Measurements from ENCODE around the gene LZTFL1.
"Not testable (repeated sequence)": the region's sequence is repeated elsewhere in the genome, so short reads cannot be mapped to it uniquely, and the experiment has no call there.

LZTFL1 gene

DNA sequence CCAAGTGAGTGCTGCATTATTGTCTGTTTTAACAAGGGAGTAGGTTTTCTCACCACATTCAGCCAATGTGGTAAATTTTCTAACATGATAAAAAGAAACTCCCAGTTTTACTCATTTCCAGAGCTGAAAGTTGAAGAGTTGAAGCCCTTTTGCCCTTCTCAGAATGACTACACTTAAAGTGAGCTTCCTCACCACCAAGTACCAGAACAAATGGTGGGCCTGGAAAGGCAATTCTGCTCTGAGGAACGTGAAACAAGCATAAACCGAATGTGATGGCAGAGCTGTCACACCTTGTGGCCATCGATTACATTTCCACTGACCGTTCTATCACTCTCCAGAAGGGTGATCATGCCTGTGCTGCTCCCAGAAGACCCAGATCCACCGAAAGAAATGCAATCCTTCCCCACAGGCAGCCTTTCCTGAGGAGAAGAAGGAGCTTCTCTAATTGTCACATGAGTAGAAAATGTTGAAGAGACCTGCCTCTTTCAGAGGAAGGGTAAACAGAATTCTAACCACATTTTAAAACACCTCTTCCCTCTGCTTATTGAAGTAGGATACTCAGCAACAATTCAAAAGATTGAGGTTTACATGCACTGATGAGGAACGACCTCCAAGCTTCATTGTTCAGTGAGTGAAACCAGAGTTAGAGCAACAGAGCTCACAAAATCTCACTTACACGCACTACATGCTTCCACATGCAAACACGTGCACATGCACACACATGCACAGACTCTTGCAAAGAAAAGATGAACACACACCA, 23.0 kb upstream of the LZTFL1 start:
- no peak for DNase-seq (ENCODE audit: low spot score)

DNA sequence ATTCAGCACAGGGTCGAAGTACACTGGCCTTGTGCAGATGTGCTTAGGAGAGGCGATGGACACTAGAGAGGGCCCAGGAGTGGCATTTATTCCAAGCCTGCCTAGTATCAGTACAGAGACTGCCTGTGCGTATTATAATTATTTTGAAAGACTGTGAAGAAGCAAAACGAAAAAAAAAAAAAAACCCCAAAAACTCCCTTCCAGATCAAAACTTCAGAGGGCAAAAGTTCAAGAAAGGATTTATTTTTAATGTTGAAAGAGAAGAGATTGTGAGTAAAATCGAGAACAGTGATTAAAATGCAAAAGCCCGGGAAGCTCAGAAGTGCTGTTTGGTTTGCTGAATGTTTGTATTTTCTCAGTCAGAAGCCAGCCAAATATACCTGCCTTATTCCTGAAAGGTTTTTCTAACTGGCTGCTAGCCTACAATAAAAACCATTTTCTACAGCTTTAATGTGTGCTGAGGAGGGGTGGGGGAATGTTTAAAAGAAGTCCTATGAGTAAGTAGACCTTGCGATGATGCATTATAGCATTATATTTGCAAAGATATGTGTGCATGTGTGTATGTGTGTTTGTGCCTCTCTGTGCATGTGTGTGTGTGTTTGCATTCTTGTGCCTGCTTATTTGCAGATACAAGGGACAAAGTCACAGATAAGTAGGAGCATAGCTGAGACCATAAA, 19.3 kb upstream of the LZTFL1 start:
- DNase-seq (ENCODE audit: low spot score) = no peak

DNA sequence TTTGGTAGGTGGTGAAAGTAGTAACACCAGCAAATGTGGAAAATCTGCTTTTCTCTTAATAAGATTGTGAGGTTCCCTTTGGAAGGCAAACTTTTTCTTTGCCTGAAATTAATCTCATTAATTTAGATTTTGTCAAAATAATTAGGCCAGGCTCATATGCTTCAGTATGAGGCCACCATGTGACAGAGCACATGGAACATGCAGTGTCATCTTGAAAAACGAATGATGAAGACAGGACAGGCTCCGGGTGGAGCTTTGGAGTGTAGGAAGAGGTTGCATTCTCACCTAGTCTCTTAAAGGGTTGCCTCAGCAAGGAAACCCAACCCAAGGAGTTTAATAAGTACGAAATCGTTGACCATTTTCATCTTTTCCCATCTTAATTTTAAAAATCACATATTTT, 18.6 kb upstream of the LZTFL1 start:
- DNase-seq (ENCODE audit: low spot score) = no peak

DNA sequence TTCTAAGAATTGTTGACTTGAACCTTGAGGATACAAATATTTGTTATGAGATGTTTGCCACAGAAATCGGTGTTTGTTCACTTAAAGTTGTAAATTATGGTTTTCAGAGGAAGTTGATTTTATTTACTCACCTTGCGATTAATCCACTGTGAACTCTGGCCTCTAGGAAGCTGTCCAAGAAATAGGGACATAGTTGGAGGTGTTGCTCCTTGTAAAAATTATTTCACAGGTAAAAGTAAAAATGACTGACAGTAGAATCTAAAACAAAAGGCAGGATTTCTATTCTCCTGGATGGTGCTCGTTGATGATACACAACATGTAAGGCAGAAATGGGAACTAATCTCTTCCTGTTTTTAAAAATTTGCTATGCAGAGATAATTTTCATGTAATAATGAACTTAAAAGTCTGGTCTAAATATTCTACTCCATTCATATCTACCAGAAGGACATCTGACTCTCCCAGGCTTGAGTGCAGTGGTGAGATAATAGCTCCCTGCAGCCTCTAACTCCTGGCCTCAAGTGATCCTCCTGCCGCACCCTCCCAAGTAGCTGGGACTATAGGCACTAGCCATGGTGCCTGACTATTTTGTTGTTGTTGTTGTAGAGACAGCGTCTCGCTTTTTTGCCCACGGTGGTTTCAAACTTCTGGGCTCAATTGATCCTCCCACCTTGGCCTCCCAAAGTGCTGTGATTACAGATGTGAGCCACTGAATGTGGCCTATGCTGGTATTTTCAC, 17.1 kb upstream of the LZTFL1 start:
- DNase-seq (ENCODE audit: low spot score) = no peak

DNA sequence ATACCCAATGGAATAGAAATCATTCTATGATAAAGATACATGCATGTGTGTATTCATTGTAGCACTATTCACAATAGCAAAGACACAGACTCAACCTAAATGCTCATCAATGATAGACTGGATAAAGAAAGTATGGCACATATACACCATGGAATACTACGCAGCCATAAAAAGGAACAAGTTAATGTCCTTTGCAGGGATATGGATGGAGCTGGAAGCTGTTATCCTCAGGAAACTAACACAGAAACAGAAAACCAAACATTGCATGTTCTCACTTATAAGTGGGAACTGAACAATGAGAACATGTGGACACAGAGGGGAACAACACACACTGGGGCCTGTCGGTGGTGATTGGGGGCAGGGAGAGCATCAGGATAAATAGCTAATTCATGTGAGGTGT, 15.1 kb upstream of the LZTFL1 start:
- not testable (repeated sequence) for DNase-seq (ENCODE audit: low spot score)

DNA sequence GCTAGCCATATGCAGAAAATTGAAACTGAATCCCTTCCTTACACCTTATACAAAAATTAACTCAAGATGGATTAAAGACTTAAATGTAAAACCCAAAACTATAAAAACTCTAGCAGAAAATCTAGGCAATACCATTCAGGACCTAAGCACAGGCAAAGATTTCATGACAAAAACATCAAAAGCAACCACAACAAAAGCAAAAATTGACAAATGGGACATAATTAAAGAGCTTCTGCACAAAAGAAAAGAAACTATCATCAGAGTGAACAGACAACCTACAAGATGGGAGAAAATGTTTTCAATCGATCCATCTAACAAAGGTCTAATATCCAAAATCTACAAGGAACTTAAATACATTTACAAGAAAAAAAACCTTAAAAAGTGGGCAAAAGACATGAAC, 14.4 kb upstream of the LZTFL1 start:
- not testable (repeated sequence) for DNase-seq (ENCODE audit: low spot score)

DNA sequence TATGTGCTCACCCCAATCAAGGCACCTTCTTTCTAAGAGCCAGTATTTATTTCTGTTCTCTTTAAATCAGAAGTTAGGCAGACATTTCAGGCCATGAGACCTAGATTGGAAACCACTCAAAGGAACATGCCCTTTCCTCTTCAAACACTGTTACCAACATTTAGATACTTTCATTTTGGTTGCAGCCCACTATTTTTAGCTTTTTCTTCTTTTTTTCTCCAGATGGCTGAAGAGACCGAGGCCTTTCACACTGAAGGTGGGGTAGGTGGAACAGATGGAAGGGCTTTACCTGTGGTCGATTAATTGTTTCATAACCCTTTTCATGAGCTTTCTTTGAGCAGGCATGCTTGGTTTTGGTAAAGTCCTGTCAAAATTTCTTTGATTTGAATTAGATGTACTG, 10.9 kb upstream of the LZTFL1 start:
- DNase-seq (ENCODE audit: low spot score) = no peak

DNA sequence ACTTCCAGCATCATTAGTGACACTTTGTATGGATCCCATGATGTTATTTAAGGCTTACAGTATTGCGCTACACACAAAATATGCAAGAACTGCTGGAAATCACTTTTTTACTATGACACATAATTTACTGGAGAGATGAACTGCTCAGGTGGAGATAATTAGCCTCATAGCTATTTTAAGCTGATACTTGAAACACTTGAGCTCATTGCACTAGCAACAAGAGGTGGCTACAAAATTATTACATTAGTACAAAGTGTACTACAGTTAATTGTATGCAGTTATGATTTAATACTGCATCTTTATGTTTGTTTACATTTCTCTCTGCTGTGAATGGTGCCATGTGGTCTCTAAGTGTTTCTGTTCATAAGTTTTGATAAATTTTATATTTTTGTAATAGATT, 6.5 kb upstream of the LZTFL1 start:
- DNase-seq (ENCODE audit: low spot score) = no peak

DNA sequence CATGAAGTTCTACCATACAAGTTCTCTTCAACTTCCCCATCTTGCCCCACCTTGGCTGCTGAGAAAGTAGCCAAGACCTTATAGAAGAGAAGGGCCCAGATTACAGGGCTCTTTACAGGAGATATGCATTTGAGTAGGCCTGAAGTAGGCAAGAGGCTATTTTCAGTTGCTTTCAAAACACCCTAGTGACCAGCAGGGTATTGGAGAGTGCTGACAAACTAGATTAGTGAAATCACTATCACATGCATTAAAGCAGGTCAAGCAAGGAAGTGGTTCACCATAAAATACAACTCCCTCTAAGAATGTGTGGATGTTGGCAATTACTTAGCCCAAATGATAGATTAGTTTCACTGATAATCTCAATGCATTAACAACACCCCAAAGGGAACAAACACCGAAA, 2.7 kb upstream of the LZTFL1 start:
- DNase-seq (ENCODE audit: low spot score) = no peak

DNA sequence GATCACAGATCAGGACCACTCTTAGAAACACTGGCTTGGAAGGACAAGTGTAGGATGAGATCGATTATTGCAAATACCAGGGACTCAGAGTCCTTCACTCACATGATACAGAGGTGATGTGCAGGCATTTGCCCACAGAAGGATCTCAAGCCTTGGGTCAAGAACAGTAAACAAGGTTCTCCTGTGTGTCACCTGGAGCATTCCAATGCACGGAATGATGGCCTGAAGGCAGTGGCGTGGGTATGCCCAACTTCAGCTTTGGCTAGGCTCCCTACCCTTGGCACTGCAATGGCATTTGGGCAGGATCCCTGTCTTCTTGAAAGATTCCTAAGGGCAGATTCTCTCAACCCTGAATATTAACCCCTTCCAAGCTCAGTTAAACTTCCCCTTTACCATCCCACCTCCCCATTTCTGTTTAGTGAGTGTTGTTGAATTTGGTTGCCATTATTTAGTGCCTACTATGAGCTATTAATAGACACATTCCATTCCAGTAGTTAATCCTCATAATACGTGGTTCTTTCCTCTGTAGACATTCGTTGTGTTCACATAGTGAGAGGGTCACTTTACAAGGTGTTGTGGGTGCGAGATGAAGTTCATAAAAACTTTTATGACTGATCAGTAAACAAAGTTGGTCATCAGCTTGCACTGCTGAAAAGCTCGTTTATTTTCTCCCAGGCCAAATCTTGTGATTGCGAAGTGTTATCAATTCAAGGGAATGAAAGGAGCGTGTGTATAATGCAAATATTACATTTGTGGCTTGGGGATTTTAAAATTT, 1.1 kb upstream of the LZTFL1 start:
- DNase-seq (ENCODE audit: low spot score) = no peak

DNA sequence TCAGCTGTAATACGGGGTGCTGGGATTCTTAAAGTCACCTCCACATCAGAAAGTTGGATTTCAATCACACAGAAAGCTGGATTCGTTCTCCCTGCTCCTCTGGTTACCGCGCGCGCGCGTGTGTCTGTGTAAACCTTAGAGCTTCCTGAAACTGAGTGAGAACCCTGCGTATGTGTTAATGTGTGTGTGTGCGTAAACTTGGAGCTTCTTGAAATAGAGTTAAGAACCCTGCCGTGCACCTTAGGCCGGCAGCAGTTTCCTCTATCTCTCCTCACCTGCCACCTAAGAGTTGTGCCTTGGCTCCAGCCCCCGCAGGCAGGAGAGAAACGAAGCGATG, 531 bp downstream of the LZTFL1 start:
- peak; percentile 15 for DNase-seq (ENCODE audit: low spot score)

DNA sequence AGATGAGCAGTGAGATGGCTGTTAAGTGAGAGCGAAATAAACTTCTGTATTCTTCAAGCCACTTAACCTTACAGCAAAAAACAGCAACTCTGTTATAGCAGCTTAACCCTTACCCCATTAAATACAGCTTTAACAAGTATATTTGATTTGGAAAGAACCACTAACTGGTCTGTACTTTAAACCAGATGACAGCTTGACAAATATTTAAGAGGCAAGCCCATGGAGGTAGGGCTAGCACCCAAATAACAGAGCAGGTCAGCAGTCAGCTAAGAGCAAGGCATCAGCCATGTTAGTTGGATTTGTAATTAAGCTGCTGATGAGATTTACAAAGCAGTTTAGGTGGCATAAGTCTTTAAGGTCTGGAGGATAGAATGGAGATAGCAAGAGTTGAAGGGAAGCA, 3.5 kb downstream of the LZTFL1 start:
- DNase-seq (ENCODE audit: low spot score) = no peak

DNA sequence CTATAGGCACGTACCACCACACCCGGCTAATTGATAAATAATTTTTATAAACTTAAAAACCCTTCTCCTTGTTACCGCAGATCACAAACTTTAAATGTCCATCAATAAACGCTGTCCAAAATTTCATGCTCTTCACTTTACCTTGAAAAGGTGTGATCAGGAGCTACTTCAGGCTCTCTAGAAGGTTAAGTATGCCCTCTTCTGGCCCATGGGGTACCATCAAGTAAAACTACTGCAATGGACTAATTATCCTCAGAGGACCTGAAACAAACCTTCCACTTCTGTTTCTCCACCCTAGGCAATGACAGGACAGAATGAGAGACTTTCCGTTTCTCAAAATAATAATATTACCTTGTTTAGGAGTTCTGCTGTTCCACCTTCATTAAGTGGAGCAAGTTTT, 9.2 kb downstream of the LZTFL1 start:
- DNase-seq (ENCODE audit: low spot score) = no peak

DNA sequence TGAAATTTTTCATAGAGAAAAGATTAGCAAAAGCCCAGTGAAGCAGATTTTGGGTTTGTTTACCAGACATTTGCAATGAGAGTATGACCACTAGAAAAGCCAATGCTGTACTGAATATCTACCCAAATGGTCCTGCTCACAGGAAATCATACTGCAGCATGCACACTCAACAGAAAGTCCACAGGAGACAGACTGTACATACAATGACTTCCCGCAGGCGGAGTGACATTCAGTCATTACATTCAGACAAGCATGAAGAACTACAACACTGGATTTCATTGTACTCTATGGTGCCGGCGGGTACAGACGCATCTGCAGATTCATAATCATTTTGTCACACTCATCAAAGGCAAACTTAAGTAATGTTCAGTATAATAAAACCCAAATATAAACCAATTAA, 11.8 kb downstream of the LZTFL1 start:
- no peak for DNase-seq (ENCODE audit: low spot score)

DNA sequence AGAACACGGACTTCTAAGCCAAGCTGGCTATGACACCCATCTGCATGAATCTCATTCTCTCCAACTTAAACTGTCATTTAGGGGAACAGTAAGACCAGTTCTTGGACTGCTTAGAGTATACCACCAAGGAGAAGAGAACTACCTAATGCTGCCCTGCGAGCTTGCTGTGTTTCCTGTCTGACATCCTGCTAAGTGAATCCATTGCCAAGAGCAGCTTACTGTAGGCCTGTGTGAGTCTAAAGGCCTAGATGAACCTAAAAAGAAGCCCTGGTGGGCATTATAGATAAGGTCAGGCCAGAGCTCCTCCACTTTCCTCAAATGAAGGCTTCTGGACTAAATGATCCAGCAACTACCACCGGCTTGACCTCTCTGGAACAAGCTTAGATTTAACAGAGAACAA, 15.0 kb downstream of the LZTFL1 start:
- no peak for DNase-seq (ENCODE audit: low spot score)

DNA sequence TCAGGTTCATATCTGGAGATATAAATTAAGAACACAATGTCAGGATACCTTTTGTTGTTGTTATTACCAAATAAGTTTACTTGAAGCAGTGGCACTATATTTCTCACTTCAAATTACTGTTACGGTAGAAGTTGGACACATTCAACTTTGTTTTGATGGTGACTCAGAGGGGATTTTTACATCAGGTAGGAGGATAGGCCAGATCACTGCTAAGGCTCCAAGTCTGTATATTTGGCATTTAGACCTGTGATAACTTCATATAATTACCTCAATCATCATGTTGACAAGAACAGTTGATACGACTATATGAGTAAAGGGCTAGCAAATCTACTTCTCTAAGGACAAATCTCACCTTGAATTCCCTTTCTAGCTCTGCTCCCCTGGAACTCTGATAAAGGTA, 15.6 kb downstream of the LZTFL1 start:
- no peak for DNase-seq (ENCODE audit: low spot score)

DNA sequence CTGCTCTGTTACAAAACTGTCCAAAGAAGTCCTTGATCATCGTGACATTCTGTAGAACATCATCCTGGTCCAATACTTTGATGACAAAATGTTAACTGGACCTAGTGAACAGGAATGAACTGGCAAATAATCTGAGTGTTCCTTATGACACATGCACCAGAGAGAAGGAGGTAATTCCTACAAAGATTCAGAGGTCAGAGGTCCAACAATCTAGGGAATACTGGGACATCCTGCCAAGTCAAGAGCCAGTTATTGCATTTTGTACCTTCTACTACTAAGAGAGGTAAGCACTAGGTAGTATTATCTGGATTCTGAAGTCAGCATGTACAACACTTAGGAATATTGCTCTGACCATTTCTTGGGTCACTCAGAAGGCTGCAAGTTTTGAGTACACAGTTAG, 20.8 kb downstream of the LZTFL1 start:
- DNase-seq (ENCODE audit: low spot score) = no peak

DNA sequence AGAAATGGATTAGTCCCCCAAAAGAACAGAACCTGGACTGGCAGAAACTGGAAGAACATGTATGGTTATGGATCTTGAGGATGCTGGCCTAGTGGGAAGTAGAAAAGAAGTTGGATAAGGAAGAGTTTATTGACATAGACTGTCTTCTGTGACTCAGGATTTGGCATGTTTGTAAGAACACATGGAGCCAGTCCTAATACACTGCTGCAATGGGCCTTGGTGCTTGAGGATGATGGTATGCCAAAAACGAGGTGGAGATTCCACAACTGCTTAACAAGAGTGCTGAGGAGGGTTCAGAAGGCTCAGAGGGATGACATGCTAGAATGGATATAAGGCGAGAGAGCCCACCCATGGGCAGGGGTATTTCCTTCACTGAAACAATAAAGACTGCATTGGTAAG, 22.4 kb downstream of the LZTFL1 start:
- no peak for DNase-seq (ENCODE audit: low spot score)

DNA sequence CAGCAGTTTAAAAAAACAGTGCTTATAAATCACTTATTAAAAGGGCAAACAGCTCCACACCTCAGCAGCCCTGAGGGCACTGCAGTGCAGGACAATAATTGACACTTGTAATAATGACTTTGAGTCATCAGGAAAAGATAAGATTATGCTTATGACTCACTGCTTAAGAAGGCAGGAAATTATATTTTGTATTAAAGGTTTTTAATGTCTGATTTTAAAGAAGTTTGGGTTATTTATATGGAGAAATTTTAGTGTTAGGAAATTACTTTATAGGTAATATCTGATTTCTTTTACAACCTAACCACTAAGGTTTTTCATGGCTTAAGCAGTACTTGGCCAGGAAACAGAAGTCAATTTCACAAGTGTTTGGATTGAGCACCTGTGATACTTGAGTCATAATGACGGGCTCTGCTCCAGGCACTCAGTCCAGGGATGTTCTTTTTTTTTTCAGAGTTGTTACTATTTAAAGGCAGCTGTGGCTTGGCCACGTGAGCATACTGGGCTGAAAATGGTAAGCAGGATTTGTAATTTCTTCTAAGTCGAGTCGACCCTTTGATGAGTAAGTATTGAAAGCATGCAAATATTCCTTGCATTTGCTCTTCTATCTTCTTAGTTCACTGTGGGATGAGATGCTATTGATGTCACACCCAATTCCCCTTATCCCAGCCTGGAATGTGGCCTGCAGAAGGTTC, 23.9 kb downstream of the LZTFL1 start:
- DNase-seq (ENCODE audit: low spot score) = no peak

DNA sequence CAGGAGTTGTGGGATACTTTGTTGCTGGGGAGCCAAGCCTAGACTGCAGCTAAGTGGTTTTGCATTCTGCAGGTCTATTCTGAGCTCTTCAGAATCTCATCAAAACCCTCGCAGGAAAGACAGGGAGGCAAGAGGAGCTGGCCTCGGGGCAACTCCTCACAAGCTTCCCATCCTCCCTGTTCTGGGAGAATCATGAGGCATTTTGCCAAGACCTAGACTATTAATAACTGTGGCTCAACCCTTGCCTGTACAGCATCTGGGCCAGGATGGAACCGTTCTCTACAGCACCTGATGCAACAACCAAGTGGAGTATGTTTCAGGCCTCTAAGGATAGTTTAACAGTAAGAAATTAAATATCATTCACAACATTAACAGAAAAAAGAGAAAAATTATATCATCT, 25.4 kb downstream of the LZTFL1 start:
- no peak for DNase-seq (ENCODE audit: low spot score)

DNA sequence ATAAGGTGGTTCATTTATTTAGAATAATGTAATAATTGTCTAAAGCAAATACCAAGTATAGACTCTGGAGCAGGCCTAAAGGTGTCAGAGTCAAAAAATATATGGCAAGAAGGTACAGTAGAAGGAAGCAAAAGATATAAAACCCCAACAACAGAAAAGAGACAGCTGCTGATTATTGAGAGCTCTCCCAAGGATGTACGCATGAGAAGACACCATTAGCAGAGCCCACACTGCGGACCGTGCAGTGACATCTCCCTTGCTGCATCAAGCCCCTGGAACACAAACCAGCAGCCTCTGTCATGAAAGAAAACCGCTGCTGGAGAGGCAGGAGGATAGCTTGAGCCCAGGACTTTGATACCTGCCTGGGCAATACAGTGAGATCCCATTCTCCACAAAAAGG, 27.6 kb downstream of the LZTFL1 start:
- DNase-seq (ENCODE audit: low spot score) = no peak
